GM23248 (cell line): Measurements from ENCODE around the gene HSD17B2. TPM values are rescaled to one million over a fixed set of nuclear protein-coding genes. Genes with fewer than 3 reads are reported as not detected.

Experiments used
- DNase-seq: peaks from one replicate; pipeline ENCODE4 v3.0.0-alpha.2; 2015
- H2AFZ ChIP-seq: fragments of 200-600 bp; sonication (generic); 2 replicates; pipeline ENCODE4 v1.6.1; 2016; ENCODE audit warnings: antibody characterized with exemption
- H3F3A ChIP-seq: fragments of 200-600 bp; sonication (generic); 2 replicates; pipeline ENCODE4 v1.6.1; 2016; ENCODE audit warnings: mild to moderate bottlenecking, antibody characterized with exemption, mixed run types; ENCODE audit not compliant: insufficient read depth
- H3K27ac ChIP-seq: fragments of 200-600 bp; sonication (generic); 2 replicates; pipeline ENCODE4 v1.5.1; 2016; ENCODE audit warnings: mild to moderate bottlenecking
- H3K27me3 ChIP-seq: fragments of 200-600 bp; sonication (generic); replicated peaks from 2 replicates; pipeline ENCODE4 v1.6.1; 2016; ENCODE audit warnings: mild to moderate bottlenecking; ENCODE audit not compliant: insufficient read depth
- H3K36me3 ChIP-seq: fragments of 200-600 bp; sonication (generic); 2 replicates; pipeline ENCODE4 v1.6.1; 2016; ENCODE audit warnings: low read depth, mild to moderate bottlenecking
- H3K4me1 ChIP-seq: fragments of 200-600 bp; sonication (generic); 2 replicates; pipeline ENCODE4 v1.6.1; 2016; ENCODE audit warnings: mild to moderate bottlenecking; ENCODE audit not compliant: insufficient read depth
- H3K4me2 ChIP-seq: fragments of 200-600 bp; sonication (generic); one replicate; pipeline ENCODE4 v1.6.1; 2016; ENCODE audit warnings: mild to moderate bottlenecking; ENCODE audit not compliant: unreplicated experiment
- H3K4me3 ChIP-seq: fragments of 200-600 bp; sonication (generic); 2 replicates; pipeline ENCODE4 v1.5.1; 2016; ENCODE audit warnings: mild to moderate bottlenecking
- H3K79me2 ChIP-seq: fragments of 200-600 bp; sonication (generic); 2 replicates; pipeline ENCODE4 v1.6.1; 2016; ENCODE audit warnings: mild to moderate bottlenecking; ENCODE audit not compliant: insufficient read depth
- H3K9ac ChIP-seq: fragments of 200-600 bp; sonication (generic); 2 replicates; pipeline ENCODE4 v1.6.1; 2016; ENCODE audit warnings: mild to moderate bottlenecking
- H3K9me2 ChIP-seq: fragments of 200-600 bp; sonication (generic); 2 replicates; pipeline ENCODE4 v1.6.1; 2016; ENCODE audit warnings: mixed run types, mild to moderate bottlenecking, moderate library complexity; ENCODE audit not compliant: insufficient read depth
- H3K9me3 ChIP-seq: fragments of 200-600 bp; sonication (generic); one replicate; pipeline ENCODE4 v1.6.1; 2017; ENCODE audit warnings: low read depth
- H4K20me1 ChIP-seq: fragments of 200-600 bp; sonication (generic); 2 replicates; pipeline ENCODE4 v1.6.0; 2016; ENCODE audit not compliant: insufficient read depth
- EZH2 ChIP-seq: fragments of 200-600 bp; sonication (generic); IDR thresholded peaks from 2 replicates; pipeline ENCODE4 v1.6.1; 2018; ENCODE audit warnings: antibody characterized with exemption, mild to moderate bottlenecking; ENCODE audit not compliant: insufficient read depth, poor library complexity, severe bottlenecking
- EZH2phosphoT487 ChIP-seq: fragments of 200-600 bp; sonication (generic); IDR thresholded peaks from 2 replicates; pipeline ENCODE4 v1.6.1; 2018; ENCODE audit warnings: antibody characterized with exemption, moderate library complexity, mild to moderate bottlenecking, low read depth; ENCODE audit not compliant: insufficient read depth
- WGBS, 2 experiments: methylation state at CpG; one replicate each; pipeline ENCODE4 v1.1.6; 2015 to 2017; ENCODE audit warnings: low lambda C conversion rate in 2 of 2, low coverage in 1 of 2; ENCODE audit errors: missing lambda C conversion rate in 2 of 2; 5-methylcytosine and 5-hydroxymethylcytosine counted together
- in situ Hi-C: fragments of 300-500 bp; cut with MboI; formaldehyde crosslinking; loops from 2 replicates; pipeline ENCODE4 v1.15.0; 2020
- polyA plus RNA-seq: library from polyadenylated mRNA; unstranded; fragments of >200 nt; fragmentation: Nextera tagmentation; extraction: Ambion mirVana; gene quantifications from 2 replicates; pipeline ENCODE4 v1.2.1, GENCODE V29; 2016
- total RNA-seq: library from RNA; depleted of rRNA; stranded (reverse); fragments of >200 nt; shearing (Covaris generic); gene quantifications from 2 replicates; pipeline ENCODE4 v1.2.3, GENCODE V29; 2014

Gene HSD17B2
- total and polyA plus RNA-seq, 2 experiments from 2014 or later: not detected

DNA sequence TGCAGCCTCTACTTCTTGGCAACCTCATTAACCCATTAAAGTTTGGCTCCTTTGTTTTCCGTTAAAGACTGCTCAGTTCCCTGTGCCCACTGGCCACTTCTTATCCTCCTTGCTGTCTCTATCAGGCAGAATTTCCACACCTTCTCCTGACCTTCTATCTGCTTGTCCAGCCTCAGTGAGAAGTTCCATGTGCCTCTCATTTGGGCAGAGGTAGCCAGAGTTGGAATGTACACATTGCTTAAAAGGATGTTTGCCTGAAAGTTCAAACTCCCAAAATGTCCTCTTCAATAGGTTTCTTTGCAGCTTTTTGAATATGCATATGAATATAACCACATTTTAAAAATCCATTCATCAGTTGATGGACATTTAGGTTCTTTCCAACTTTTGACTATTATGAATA lies 47.0 kb downstream of the HSD17B2 start:
- in situ Hi-C loops: no loop called here
- WGBS, 2 experiments: 90 to 95% methylated on average over 1 of the region's 1 CpG

DNA sequence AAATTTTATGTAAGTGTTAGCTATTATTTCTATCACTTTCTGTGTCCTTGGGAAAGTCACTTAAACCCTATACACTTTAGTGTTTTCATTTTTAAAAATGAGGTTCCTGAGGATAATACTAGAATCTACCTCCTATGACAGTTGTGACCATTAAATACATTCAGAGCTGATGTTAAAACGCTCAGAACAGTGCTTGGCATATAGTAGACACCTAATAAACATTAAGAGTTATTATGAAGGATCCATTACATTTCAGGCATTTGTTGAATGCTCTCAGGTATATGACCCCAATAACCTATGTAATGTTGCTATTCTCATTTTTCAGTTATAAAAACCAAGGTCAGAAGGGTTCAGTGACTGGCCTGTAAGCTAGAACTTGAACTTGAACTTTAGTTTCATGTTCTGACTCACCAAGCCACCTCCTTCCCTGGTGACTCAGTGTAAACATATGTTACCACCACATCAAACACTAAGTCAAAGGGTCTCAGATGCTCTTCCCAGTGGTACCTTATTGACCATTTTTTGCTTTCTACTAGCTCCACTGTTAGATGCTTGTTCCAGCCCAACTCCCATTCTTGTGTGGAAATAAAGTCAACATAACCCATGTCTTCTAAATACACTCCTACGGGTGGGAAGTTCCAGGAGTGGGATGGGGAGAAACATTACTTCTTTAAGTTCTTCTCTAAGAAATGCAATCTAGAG lies 47.6 kb downstream of the HSD17B2 start:
- no peaks in the 10 kb centered on the region for H3K79me2 ChIP-seq
- no peak overlapping the region for H3K27ac ChIP-seq
- TF ChIP-seq EZH2 (no peak), EZH2phosphoT487 (no peak)
- in situ Hi-C loops: no loop called here
- no peaks in the 10 kb centered on the region for H3K9me2 ChIP-seq
- DNase-seq: peak; percentile 66
- no peaks in the 10 kb centered on the region for H3K27me3 ChIP-seq
- H3K9ac ChIP-seq: no peak overlapping the region
- H3K36me3 ChIP-seq: no peaks in the 10 kb centered on the region
- H3F3A ChIP-seq: no peaks in the 10 kb centered on the region
- H4K20me1 ChIP-seq: no peaks in the 10 kb centered on the region
- 65 to 68% methylated on average over 2 of the region's 2 CpGs for WGBS, 2 experiments
- peaks cover 7% of the 10 kb centered on the region; the same call in 1 of the 2 replicates for H3K4me1 ChIP-seq
- H3K9me3 ChIP-seq: no peaks in the 10 kb centered on the region
- peak overlapping the region; percentile 11 for H3K4me2 ChIP-seq
- H3K4me3 ChIP-seq: no peak overlapping the region
- H2AFZ ChIP-seq: no peak overlapping the region

More for the DNA sequence above, 47.0 kb downstream of the HSD17B2 start:
- peaks cover 7% of the 10 kb centered on the region; the same call in 1 of the 2 replicates for H3K4me1 ChIP-seq
- no peaks in the 10 kb centered on the region for H3K9me2 ChIP-seq
- TF ChIP-seq EZH2phosphoT487 (no peak), EZH2 (no peak)
- no peak overlapping the region for H3K9ac ChIP-seq
- no peak for DNase-seq
- no peaks in the 10 kb centered on the region for H4K20me1 ChIP-seq
- H2AFZ ChIP-seq: no peak overlapping the region
- H3K4me2 ChIP-seq: no peak overlapping the region
- H3K79me2 ChIP-seq: no peaks in the 10 kb centered on the region
- H3K9me3 ChIP-seq: no peaks in the 10 kb centered on the region
- no peak overlapping the region for H3K27ac ChIP-seq
- no peaks in the 10 kb centered on the region for H3K27me3 ChIP-seq
- H3K36me3 ChIP-seq: no peaks in the 10 kb centered on the region
- no peak overlapping the region for H3K4me3 ChIP-seq
- H3F3A ChIP-seq: no peaks in the 10 kb centered on the region

DNA sequence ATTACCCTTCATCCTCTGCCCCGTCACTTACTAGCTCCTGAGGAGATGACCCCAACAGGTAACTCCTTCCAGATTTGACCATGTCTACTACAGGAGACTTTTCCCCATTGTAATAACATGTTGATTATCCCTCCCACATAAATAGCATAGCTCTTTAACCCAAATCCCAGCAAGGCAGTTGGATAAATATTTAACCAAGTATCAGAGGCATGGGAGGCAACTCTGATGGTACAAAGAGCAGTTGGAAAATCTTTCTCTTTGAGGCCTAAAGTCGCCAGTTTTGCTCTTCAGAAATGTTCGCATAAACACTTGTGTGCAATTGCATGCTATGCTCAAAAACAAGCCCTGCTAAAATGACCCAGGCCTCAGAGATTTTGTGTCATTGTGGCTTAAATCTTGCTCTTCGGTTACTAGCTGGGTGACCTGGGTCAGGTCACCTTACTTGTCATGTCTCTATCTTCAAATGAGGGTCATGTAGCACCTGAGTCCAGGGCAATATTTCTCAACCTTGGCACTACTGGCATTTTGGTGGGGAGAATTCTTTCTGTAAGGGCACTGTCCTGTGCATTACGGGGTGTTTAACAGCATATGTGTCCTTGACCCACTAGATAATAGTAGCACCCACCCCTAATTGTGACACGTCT lies 48.8 kb downstream of the HSD17B2 start:
- H3K9me2 ChIP-seq: no peaks in the 10 kb centered on the region
- H2AFZ ChIP-seq: no peak overlapping the region
- H3K9ac ChIP-seq: no peak overlapping the region
- H3K36me3 ChIP-seq: no peaks in the 10 kb centered on the region
- H3K79me2 ChIP-seq: no peaks in the 10 kb centered on the region
- peaks cover 7% of the 10 kb centered on the region; the same call in 1 of the 2 replicates for H3K4me1 ChIP-seq
- H3F3A ChIP-seq: no peaks in the 10 kb centered on the region
- WGBS, 2 experiments: 86 to 90% methylated on average over 6 of the region's 6 CpGs
- no peak for DNase-seq
- in situ Hi-C loops: no loop called here
- H3K27ac ChIP-seq: no peak overlapping the region
- TF ChIP-seq EZH2phosphoT487 (no peak), EZH2 (no peak)
- no peak overlapping the region for H3K4me2 ChIP-seq
- H4K20me1 ChIP-seq: no peaks in the 10 kb centered on the region
- H3K4me3 ChIP-seq: no peak overlapping the region
- H3K9me3 ChIP-seq: no peaks in the 10 kb centered on the region
- H3K27me3 ChIP-seq: no peaks in the 10 kb centered on the region

DNA sequence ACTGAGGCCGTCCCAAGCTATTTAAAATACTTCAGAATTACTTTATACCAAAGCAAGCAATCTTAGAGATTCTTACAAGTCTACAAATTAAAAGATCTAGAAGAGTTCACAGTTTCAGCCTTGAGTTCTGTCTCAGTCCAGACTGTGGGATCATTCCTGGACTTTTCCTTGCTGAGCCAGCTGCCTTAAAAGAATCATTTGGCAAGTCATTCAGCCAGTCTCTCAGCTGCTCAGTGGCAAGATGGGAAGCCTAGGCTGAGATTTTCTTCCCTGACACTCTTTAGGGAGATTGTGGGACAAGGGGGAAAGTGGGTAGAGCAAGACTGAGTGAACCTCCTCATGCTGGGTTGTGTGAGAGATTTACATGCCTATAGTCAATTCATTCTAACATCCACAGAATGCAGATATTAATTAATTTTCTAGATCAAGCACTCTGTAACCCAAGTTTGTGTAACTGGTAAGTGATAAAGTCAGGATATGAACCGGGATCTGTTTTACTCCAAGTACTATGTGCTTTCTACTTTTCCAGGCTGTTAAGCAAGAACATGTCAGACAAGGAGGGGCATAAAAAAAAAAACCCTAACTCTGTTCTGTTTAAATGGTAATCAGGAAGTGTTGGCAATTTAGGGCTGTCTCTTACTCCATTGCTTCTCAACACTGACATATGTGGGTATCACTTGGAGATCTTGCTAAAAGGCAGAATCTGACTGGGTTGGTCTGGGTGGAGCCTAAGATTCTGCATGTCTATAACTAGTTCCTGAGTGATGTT lies 50.1 kb downstream of the HSD17B2 start:
- no peaks in the 10 kb centered on the region for H3K27me3 ChIP-seq
- H4K20me1 ChIP-seq: no peaks in the 10 kb centered on the region
- no peaks in the 10 kb centered on the region for H3K9me2 ChIP-seq
- H3K4me2 ChIP-seq: no peak overlapping the region
- H3K27ac ChIP-seq: no peak overlapping the region
- no peaks in the 10 kb centered on the region for H3K79me2 ChIP-seq
- H3K4me3 ChIP-seq: no peak overlapping the region
- H3F3A ChIP-seq: no peaks in the 10 kb centered on the region
- H3K9ac ChIP-seq: no peak overlapping the region
- in situ Hi-C loops: no loop called here
- H3K4me1 ChIP-seq: peaks cover 7% of the 10 kb centered on the region; the same call in 1 of the 2 replicates
- WGBS, 2 experiments: 75 to 76% methylated on average over 2 of the region's 2 CpGs
- DNase-seq: no peak
- TF ChIP-seq EZH2phosphoT487: no peak
- no peak for TF ChIP-seq EZH2
- no peaks in the 10 kb centered on the region for H3K9me3 ChIP-seq
- H3K36me3 ChIP-seq: no peaks in the 10 kb centered on the region
- H2AFZ ChIP-seq: no peak overlapping the region
